Kidney (tissue), 14 donors: Measurements from ENCODE around the gene NUB1. TPM values are rescaled to one million over a fixed set of nuclear protein-coding genes. Genes with fewer than 3 reads are reported as not detected.
A peak's percentile ranks its signal among the peaks of the same experiment; 100 is the strongest.

Experiments
- DNase-seq, 5 donors: peaks; one replicate each; pipeline ENCODE4 v3.0.0-alpha.2; 2013 to 2020
- FAIRE-seq: peaks from 2 replicates; lab custom pipeline; 2012; peaks lifted over from hg19 to GRCh38; lab: Jason Lieb, UNC
- H3K27ac ChIP-seq, 2 donors: one replicate each; pipeline ENCODE4 v1.7.0; 2013; ENCODE audit warnings: low read depth in 2 of 2, low read length in 2 of 2, inconsistent platforms in 1 of 2
- H3K27me3 ChIP-seq: one replicate; pipeline ENCODE4 v1.7.1; 2013; ENCODE audit warnings: low read length, inconsistent platforms; ENCODE audit not compliant: control insufficient read depth, insufficient read depth
- H3K36me3 ChIP-seq, 3 donors: one replicate each; pipeline versions ENCODE4 v1.7.0 to v1.7.1; 2013; ENCODE audit warnings: low read length in 3 of 3, control low read depth in 1 of 3, inconsistent platforms in 1 of 3; ENCODE audit not compliant: insufficient read depth in 3 of 3, control insufficient read depth in 2 of 3
- H3K4me1 ChIP-seq, 3 donors: one replicate each; pipeline versions ENCODE4 v1.7.0 to v1.7.1; 2013; ENCODE audit warnings: low read length in 3 of 3, inconsistent platforms in 1 of 3, low read depth in 1 of 3; ENCODE audit not compliant: control insufficient read depth in 2 of 3, insufficient read depth in 2 of 3
- H3K4me3 ChIP-seq, 3 donors: one replicate each; pipeline versions ENCODE4 v1.7.0 to v1.8.1; 2013; ENCODE audit warnings: low read length in 3 of 3, control low read depth in 1 of 3, inconsistent platforms in 1 of 3
- H3K9ac ChIP-seq, 3 donors: one replicate each; pipeline versions ENCODE4 v1.7.0 to v1.7.1; 2013; ENCODE audit warnings: low read length in 3 of 3, control low read depth in 1 of 3, inconsistent platforms in 1 of 3
- H3K9me3 ChIP-seq, 3 donors: one replicate each; pipeline versions ENCODE4 v1.7.0 to v1.7.1; 2013; ENCODE audit warnings: low read length in 3 of 3, control low read depth in 1 of 3, inconsistent platforms in 1 of 3; ENCODE audit not compliant: control insufficient read depth in 2 of 3, insufficient read depth in 1 of 3
- intact Hi-C: fragments of 100-400 bp; cut with DNase I; formaldehyde crosslinking; loops from one replicate; pipeline ENCODE4 v1.11.1; 2022
- polyA plus RNA-seq: library from polyadenylated mRNA; stranded (reverse); fragments of 350-450 nt; fragmentation: Illumina TruSeq; extraction: RNeasy Lipid Tissue Mini Kit (QIAGEN cat#74804); gene quantifications from one replicate; pipeline ENCODE4 v1.2.3, GENCODE V29; 2014; ENCODE audit warnings: low read depth, low replicate concordance; ENCODE audit not compliant: insufficient read depth
- total RNA-seq: library from RNA; stranded (reverse); fragmentation: NEBNext Ultra II Directional; extraction: Animal tissue kit (Norgen Biotek cat#: 25700); gene quantifications from one replicate; pipeline ENCODE4 v1.2.1, GENCODE V29; 2021
- TF ChIP-seq, protein P1 (sequence below): IDR thresholded peaks from 3 replicates; pipeline ENCODE4 v1.5.1; 2012; ENCODE audit warnings: mild to moderate bottlenecking, moderate library complexity, borderline replicate concordance; ENCODE audit not compliant: insufficient read depth; ENCODE audit errors: extremely low read depth
- donor health status: control.
- donor health status: control.
- donor health status: control.
- donor health status: control.
- donor health status: control.
- donor health status: DM: yes; HTN: yes; CAD: no.
- donor health status: Normal renal cell carcinoma (clear cell type).

The NUB1 gene
- total and polyA plus RNA-seq, 2 donors from 2014 or later = 32.7 to 51.8 TPM

- H3K27me3 ChIP-seq = no peaks in the 10 kb centered on the region
- TF ChIP-seq, protein P1, sequence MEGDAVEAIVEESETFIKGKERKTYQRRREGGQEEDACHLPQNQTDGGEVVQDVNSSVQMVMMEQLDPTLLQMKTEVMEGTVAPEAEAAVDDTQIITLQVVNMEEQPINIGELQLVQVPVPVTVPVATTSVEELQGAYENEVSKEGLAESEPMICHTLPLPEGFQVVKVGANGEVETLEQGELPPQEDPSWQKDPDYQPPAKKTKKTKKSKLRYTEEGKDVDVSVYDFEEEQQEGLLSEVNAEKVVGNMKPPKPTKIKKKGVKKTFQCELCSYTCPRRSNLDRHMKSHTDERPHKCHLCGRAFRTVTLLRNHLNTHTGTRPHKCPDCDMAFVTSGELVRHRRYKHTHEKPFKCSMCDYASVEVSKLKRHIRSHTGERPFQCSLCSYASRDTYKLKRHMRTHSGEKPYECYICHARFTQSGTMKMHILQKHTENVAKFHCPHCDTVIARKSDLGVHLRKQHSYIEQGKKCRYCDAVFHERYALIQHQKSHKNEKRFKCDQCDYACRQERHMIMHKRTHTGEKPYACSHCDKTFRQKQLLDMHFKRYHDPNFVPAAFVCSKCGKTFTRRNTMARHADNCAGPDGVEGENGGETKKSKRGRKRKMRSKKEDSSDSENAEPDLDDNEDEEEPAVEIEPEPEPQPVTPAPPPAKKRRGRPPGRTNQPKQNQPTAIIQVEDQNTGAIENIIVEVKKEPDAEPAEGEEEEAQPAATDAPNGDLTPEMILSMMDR = no peak
- H3K27ac ChIP-seq = no peak overlapping the region
- intact Hi-C loops = loop anchor here (10.0 kb wide), 1 partner anchor 82 kb away; no protein-coding TSS in a partner anchor
- no peaks in the 10 kb centered on the region for H3K9me3 ChIP-seq
- FAIRE-seq (no peak), DNase-seq (peak; percentile 24 to 36 (median 28))
- H3K36me3 ChIP-seq = peaks cover 0 to 34% (median 19%) of the 10 kb centered on the region in 3 donors
- H3K4me3 ChIP-seq = no peak overlapping the region
- H3K9ac ChIP-seq = no peak overlapping the region
- H3K4me1 ChIP-seq = peaks cover 0 to 4% (median 0%) of the 10 kb centered on the region in 3 donors
These were observed 31.1 kb downstream of the NUB1 start for GRCh38 chr7:151372612-151373265.

DNA sequence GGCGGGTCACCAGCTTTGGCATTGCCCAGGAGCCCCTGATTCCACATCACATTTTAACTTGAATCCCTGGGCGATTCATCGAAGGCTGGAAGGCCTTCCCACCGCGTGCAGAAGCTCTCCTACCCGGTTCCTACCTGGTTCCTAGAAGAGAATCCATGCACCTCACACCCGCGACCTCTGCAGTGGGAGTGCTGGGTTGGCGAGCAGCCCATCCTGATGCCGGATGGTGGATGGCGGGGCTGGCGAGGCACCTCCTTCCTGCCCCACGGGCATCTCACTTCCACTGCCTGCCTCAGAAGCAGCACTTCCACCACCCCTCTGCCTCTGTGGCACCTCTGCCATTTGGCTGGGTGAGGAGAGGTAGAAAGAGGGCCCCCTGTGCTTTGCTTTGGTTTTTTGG, 32.0 kb downstream of the NUB1 start:
- intact Hi-C loops = loop anchor here (10.0 kb wide), 1 partner anchor 81 kb away; no protein-coding TSS in a partner anchor
- Histone ChIP-seq H3K27ac (no peak overlapping the region), H3K4me1 (no peaks in the 10 kb centered on the region), H3K9ac (no peak overlapping the region), H3K27me3 (no peaks in the 10 kb centered on the region), H3K36me3 (peaks cover 0 to 38% (median 19%) of the 10 kb centered on the region in 3 donors), H3K9me3 (no peaks in the 10 kb centered on the region), H3K4me3 (no peak overlapping the region)
- TF ChIP-seq, protein P1 = no peak
- DNase-seq = peak in 1 of 5 donors; percentile 56
- FAIRE-seq = no peak

DNA sequence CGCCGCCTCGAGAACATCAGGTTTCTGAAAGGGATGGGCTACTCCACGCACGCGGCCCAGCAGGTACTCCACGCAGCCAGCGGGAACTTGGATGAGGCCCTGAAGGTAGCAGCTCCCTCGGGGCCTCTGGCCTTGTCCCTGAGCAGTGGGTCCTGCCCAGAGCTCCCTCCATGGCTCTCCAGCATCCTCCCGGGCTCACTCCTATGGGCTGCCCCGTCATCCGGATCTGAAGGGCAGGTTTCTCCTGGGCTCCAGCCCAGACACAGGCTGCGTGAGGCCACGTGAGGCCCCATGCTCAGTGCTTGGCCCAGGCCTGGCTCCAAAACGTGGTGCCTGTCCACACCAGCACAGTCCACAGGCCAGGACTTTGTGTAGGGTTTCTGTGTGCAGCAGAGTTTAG, 32.5 kb downstream of the NUB1 start:
- FAIRE-seq (no peak), DNase-seq (no peak)
- Histone ChIP-seq H3K27me3 (no peaks in the 10 kb centered on the region), H3K9me3 (no peaks in the 10 kb centered on the region), H3K4me1 (no peaks in the 10 kb centered on the region), H3K27ac (no peak overlapping the region), H3K9ac (no peak overlapping the region), H3K4me3 (no peak overlapping the region), H3K36me3 (peaks cover 0 to 38% (median 19%) of the 10 kb centered on the region in 3 donors)
- intact Hi-C loops = loop anchor here (10.0 kb wide), 1 partner anchor 81 kb away; no protein-coding TSS in a partner anchor
- TF ChIP-seq, protein P1 = no peak
